T-cell (primary cell): ENCODE measurements around the gene ADH4. TPM values are rescaled to one million over a fixed set of nuclear protein-coding genes. Genes with fewer than 3 reads are reported as not detected.
"Not testable (repeated sequence)": the region's sequence is repeated elsewhere in the genome, so short reads cannot be mapped to it uniquely, and the experiment has no call there.

Experiments used
- ATAC-seq, 4 experiments: fragments of 200-7000 bp in 3 of 4; fragments of 150-1000 bp in 1 of 4; cut with Tn5 transposase; replicated peaks in 1 of 4; 1 replicate in 3 of 4; 2 replicates in 1 of 4; pipeline ENCODE4 v1.10.0; 2021; ENCODE audit warnings: moderate library complexity in 3 of 4, mild to moderate bottlenecking in 2 of 4, moderate number of reproducible peaks in 1 of 4
- CTCF ChIA-PET, 2 donors: fragments of 300-600 bp; sonication (Branson Sonifier 250); formaldehyde crosslinking; loops; one replicate each; lab custom pipeline; 2022; ENCODE audit warnings: antibody characterized with exemption in 2 of 2; lab: Charles Lee
- POLR2A ChIA-PET, 2 donors: fragments of 300-600 bp; sonication (Branson Sonifier 250); formaldehyde crosslinking; loops; one replicate each; lab custom pipeline; 2022; ENCODE audit warnings: antibody characterized with exemption in 2 of 2; lab: Charles Lee
- DNase-seq, 35 experiments: peaks; one replicate each; pipeline versions ENCODE4 v3.0.0 to v3.0.0-alpha.2; 2013 to 2023
- H3K27ac ChIP-seq: one replicate; pipeline ENCODE4 v1.5.1; 2013; ENCODE audit warnings: low read length
- H3K27me3 ChIP-seq, 2 experiments: replicated peaks in 1 of 2; 1 replicate in 1 of 2; 2 replicates in 1 of 2; pipeline versions ENCODE4 v1.6.1 to v1.7.0; 2013; ENCODE audit warnings: low read length in 1 of 2, mixed read lengths in 1 of 2; ENCODE audit not compliant: control insufficient read depth in 2 of 2, insufficient read depth in 2 of 2; ENCODE audit errors: extremely low read depth in 1 of 2
- H3K36me3 ChIP-seq, 2 donors: 1 replicate in 1 of 2; 2 replicates in 1 of 2; pipeline versions ENCODE4 v1.6.1 to v1.7.0; 2013; ENCODE audit warnings: low read length in 1 of 2; ENCODE audit not compliant: control insufficient read depth in 2 of 2, insufficient read depth in 1 of 2; ENCODE audit errors: extremely low read depth in 1 of 2
- H3K4me1 ChIP-seq, 2 experiments: 1 replicate in 1 of 2; 2 replicates in 1 of 2; pipeline versions ENCODE4 v1.6.1 to v1.7.0; 2013; ENCODE audit warnings: low read length in 2 of 2, mixed read lengths in 1 of 2; ENCODE audit not compliant: insufficient read depth in 2 of 2, control insufficient read depth in 1 of 2; ENCODE audit errors: extremely low read depth in 1 of 2
- H3K4me3 ChIP-seq, 2 donors: 1 replicate in 1 of 2; 2 replicates in 1 of 2; pipeline versions ENCODE4 v1.5.1 to v1.7.0; 2013; ENCODE audit warnings: mild to moderate bottlenecking in 2 of 2, low read length in 1 of 2, moderate library complexity in 1 of 2; ENCODE audit not compliant: control insufficient read depth in 1 of 2; ENCODE audit errors: extremely low read depth in 1 of 2
- H3K9me3 ChIP-seq: 2 replicates; pipeline ENCODE4 v1.7.0; 2013
- H3K27ac Mint-ChIP-seq, 2 donors: one replicate each; pipeline ENCODE4 v1.8.0; 2020 to 2021; ENCODE audit warnings: mild to moderate bottlenecking in 2 of 2, mixed read lengths in 2 of 2
- H3K27me3 Mint-ChIP-seq, 2 donors: one replicate each; pipeline ENCODE4 v1.8.0; 2021 to 2022; ENCODE audit warnings: mixed read lengths in 2 of 2
- H3K36me3 Mint-ChIP-seq: one replicate; pipeline ENCODE4 v1.8.0; 2021; ENCODE audit warnings: mixed read lengths
- H3K4me1 Mint-ChIP-seq, 3 donors: one replicate each; pipeline ENCODE4 v1.8.0; 2020 to 2022; ENCODE audit warnings: mixed read lengths in 3 of 3, mild to moderate bottlenecking in 1 of 3
- H3K4me3 Mint-ChIP-seq, 3 donors: one replicate each; pipeline ENCODE4 v1.8.0; 2020 to 2022; ENCODE audit warnings: mild to moderate bottlenecking in 3 of 3, mixed read lengths in 3 of 3, moderate library complexity in 3 of 3
- H3K9me3 Mint-ChIP-seq, 3 donors: one replicate each; pipeline ENCODE4 v1.8.0; 2020 to 2022; ENCODE audit warnings: mixed read lengths in 3 of 3
- WGBS: methylation state at CpG from one replicate; pipeline ENCODE4 v1.1.5; 2013; ENCODE audit warnings: missing lambda C conversion rate; ENCODE audit not compliant: insufficient coverage; 5-methylcytosine and 5-hydroxymethylcytosine counted together
- total RNA-seq, 35 experiments: library from RNA in 6 of 35; stranded (reverse) in 6 of 35; fragments of 120-200 nt in 1 of 35; gene quantifications; one replicate each; pipeline versions ENCODE4 v1.2.1 to v1.2.4 and lab custom pipeline; 2013 to 2026

Gene ADH4
- total RNA-seq, 5 donors from 2014 or later (not counting 1 experiment from before 2014, with no cell fraction given), result 0.33 to 0.64 TPM; not detected in 3

GRCh38 chr4:99091841-99092240, 52.3 kb downstream of the ADH4 start:
- H3K27me3 Mint-ChIP-seq, H3K36me3 ChIP-seq, POLR2A ChIA-PET, H3K27me3 ChIP-seq, ATAC-seq, CTCF ChIA-PET, H3K9me3 ChIP-seq, H3K9me3 Mint-ChIP-seq, H3K4me3 Mint-ChIP-seq, H3K27ac ChIP-seq, H3K4me3 ChIP-seq, H3K27ac Mint-ChIP-seq, H3K36me3 Mint-ChIP-seq, DNase-seq: not testable (repeated sequence)
- WGBS, result no CpG with 5 or more reads among the region's 2 CpGs
- peaks cover 34 to 45% (median 40%) of the 10 kb centered on the region in 3 donors for H3K4me1 Mint-ChIP-seq
- H3K4me1 ChIP-seq, result peaks cover 15 to 19% of the 10 kb centered on the region in 2 experiments

- Histone ChIP-seq H3K4me1 (peaks cover 15 to 24% of the 10 kb centered on the region in 2 experiments), H3K9me3 (no peaks in the 10 kb centered on the region), H3K36me3 (no peaks in the 10 kb centered on the region), H3K27ac (no peak overlapping the region), H3K27me3 (no peaks in the 10 kb centered on the region), H3K4me3 (no peak overlapping the region)
- H3K36me3 Mint-ChIP-seq, result peaks cover 3% of the 10 kb centered on the region
- H3K4me1 Mint-ChIP-seq, result peaks cover 40 to 51% (median 46%) of the 10 kb centered on the region in 3 donors
- ATAC-seq, result no peak
- CTCF ChIA-PET, result interaction anchor here in 1 of 2 donors (0.7 kb wide), 1 partner anchor 35 kb away, joined by 3 read pairs; no protein-coding TSS in a partner anchor
- no peaks in the 10 kb centered on the region for H3K27me3 Mint-ChIP-seq
- H3K9me3 Mint-ChIP-seq, result no peaks in the 10 kb centered on the region
- H3K27ac Mint-ChIP-seq, result no peak overlapping the region
- whole genome bisulfite sequencing, result no CpG with 5 or more reads among the region's 2 CpGs
- POLR2A ChIA-PET, result no interaction called here
- no peak for DNase-seq
- H3K4me3 Mint-ChIP-seq, result no peak overlapping the region
Measured at GRCh38 chr4:99091216-99091575, 52.9 kb downstream of the ADH4 start.

GRCh38 chr4:99090481-99091215, 53.4 kb downstream of the ADH4 start:
- peaks cover 15 to 26% of the 10 kb centered on the region in 2 experiments for H3K4me1 ChIP-seq
- peaks cover 43 to 55% (median 48%) of the 10 kb centered on the region in 3 donors for H3K4me1 Mint-ChIP-seq
- H3K4me3 Mint-ChIP-seq, result peak overlapping the region; percentile 14 to 97 (median 53)
- H3K27me3 ChIP-seq, result no peaks in the 10 kb centered on the region
- DNase-seq (no peak), ATAC-seq (no peak)
- H3K27me3 Mint-ChIP-seq, result no peaks in the 10 kb centered on the region
- H3K27ac Mint-ChIP-seq, result no peak overlapping the region
- no peak overlapping the region for H3K27ac ChIP-seq
- POLR2A ChIA-PET, result no interaction called here
- WGBS, result no CpG with 5 or more reads among the region's 2 CpGs
- H3K9me3 Mint-ChIP-seq, result no peaks in the 10 kb centered on the region
- H3K4me3 ChIP-seq, result no peak overlapping the region
- no peaks in the 10 kb centered on the region for H3K36me3 ChIP-seq
- H3K36me3 Mint-ChIP-seq, result peaks cover 4% of the 10 kb centered on the region
- H3K9me3 ChIP-seq, result no peaks in the 10 kb centered on the region
- CTCF ChIA-PET, result interaction anchor here in 1 of 2 donors (0.7 kb wide), 1 partner anchor 34 kb away, joined by 3 read pairs; no protein-coding TSS in a partner anchor

- Mint-ChIP-seq H3K4me1 (peaks cover 54 to 67% (median 61%) of the 10 kb centered on the region in 3 donors), H3K9me3 (no peaks in the 10 kb centered on the region), H3K27ac (peak within 1 kb of the TSS; percentile 99 to 100), H3K36me3 (peaks cover 14% of the 10 kb centered on the region), H3K4me3 (peak within 1 kb of the TSS; percentile 97 to 99 (median 97)), H3K27me3 (no peaks in the 10 kb centered on the region)
- no peaks in the 10 kb centered on the region for H3K9me3 ChIP-seq
- ChIA-PET CTCF (interaction anchor here (0.5 to 2.2 kb wide), 9 partner anchors 32 to 860 kb away, joined by 3 to 15 read pairs (median 3); partner anchors contain the start of genes METAP1 (in 1 of the 2) and RAP1GDS1 (in 1 of the 2)), POLR2A (interaction anchor here (0.5 to 1.6 kb wide), 5 partner anchors 14 to 831 kb away, joined by 3 to 5 read pairs (median 4); no protein-coding TSS in a partner anchor)
- WGBS, result under 1% methylated on average over 26 of the region's 53 CpGs
- H3K27ac ChIP-seq, result peak within 1 kb of the TSS; percentile 89
- peaks cover 15 to 30% of the 10 kb centered on the region in 2 experiments for H3K4me1 ChIP-seq
- peaks cover 0 to 17% of the 10 kb centered on the region in 2 donors for H3K36me3 ChIP-seq
- ATAC-seq, result peak; percentile 93 to 99 (median 96)
- H3K27me3 ChIP-seq, result no peaks in the 10 kb centered on the region
- peak; percentile 77 to 94 (median 88) for DNase-seq
- H3K4me3 ChIP-seq, result peak within 1 kb of the TSS; percentile 92 to 93
Measured at GRCh38 chr4:99088481-99089365, 55.4 kb downstream of the ADH4 start, which contains the start of gene ADH5. Gene ADH5, minus strand, starts transcription at chr4:99088788. Its CDS starts 88 bp downstream, at chr4:99088700.

GRCh38 chr4:99088023-99088449, 56.1 kb downstream of the ADH4 start:
- Histone ChIP-seq H3K36me3 (peaks cover 0 to 22% of the 10 kb centered on the region in 2 donors), H3K27me3 (no peaks in the 10 kb centered on the region), H3K9me3 (no peaks in the 10 kb centered on the region), H3K4me3 (peak overlapping the region; percentile 92 to 93), H3K4me1 (peaks cover 15 to 30% of the 10 kb centered on the region in 2 experiments), H3K27ac (peak overlapping the region; percentile 78)
- H3K27ac Mint-ChIP-seq, result peak overlapping the region; percentile 99 to 100
- H3K9me3 Mint-ChIP-seq, result no peaks in the 10 kb centered on the region
- ATAC-seq (peak; percentile 25 to 31 (median 28)), DNase-seq (peak in 5 of 35 experiments; percentile 2 to 47 (median 10))
- H3K4me3 Mint-ChIP-seq, result peak overlapping the region; percentile 97 to 99 (median 97)
- H3K4me1 Mint-ChIP-seq, result peaks cover 54 to 67% (median 61%) of the 10 kb centered on the region in 3 donors
- H3K36me3 Mint-ChIP-seq, result peaks cover 15% of the 10 kb centered on the region
- 1% methylated on average over 8 of the region's 15 CpGs for WGBS
- CTCF ChIA-PET, result interaction anchor here (0.5 to 2.2 kb wide), 7 partner anchors 32 to 861 kb away, joined by 3 to 15 read pairs (median 3); partner anchors contain the start of gene METAP1 (in 1 of the 2)
- H3K27me3 Mint-ChIP-seq, result no peaks in the 10 kb centered on the region
- POLR2A ChIA-PET, result interaction anchor here (0.6 to 1.6 kb wide), 4 partner anchors 14 to 160 kb away, joined by 3 to 5 read pairs (median 4); no protein-coding TSS in a partner anchor
